ENCODE results near the gene PDCD5.

The PDCD5 gene

DNA sequence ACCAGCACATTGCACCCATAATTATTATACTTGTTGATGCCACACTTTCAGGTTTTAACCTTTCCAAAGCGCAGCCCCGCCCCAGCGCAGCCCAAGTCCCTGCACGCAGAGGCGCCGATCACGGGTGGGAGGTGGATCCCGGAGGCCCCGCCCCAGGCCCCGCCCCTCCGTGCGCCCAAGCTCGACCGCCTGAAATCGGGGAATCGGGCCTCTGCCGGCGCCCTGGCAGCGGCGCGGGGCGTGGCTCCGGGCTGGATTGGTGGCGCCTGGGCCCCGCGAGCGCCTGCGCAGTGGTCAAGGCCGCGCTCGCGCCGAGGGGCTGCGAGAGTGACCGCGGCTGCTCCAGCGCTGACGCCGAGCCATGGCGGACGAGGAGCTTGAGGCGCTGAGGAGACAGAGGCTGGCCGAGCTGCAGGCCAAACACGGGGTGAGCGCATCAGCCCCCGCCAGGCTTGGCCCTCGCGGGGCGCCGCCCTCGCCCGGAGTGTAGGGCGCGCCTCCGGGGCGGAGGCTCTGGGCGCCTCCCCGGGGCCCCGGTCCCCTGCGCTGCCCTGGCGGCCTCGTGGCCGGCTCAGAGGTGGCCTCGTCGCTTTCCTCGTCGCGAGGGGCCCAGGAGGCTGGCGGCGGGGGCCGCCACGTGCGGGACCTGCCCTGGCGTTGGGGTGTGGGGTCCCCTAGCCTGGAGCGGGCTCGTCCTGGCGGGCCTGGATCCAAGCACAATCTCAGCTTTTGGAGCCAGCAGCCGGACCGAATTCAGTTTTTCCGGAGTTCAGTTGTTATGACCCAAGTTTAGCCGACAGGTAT is at the start of gene PDCD5 (continued):
- TF ChIP-seq ZNF324 (tag by site-specific recombination; IDR thresholded peaks at IDR 0.05) (no peak), ZFHX2 (tag by site-specific recombination; conservative IDR thresholded peaks at IDR 0.05) (peak; percentile 34; the same call in 1 of the 2 replicates), ZNF19 (tag by site-specific recombination; IDR thresholded peaks at IDR 0.05; ENCODE audit: low read depth) (no peak), ZNF37A (tag by site-specific recombination; IDR thresholded peaks at IDR 0.05) (0 out of 2 replicates have a peak, but pooled peaks have one; percentile 45), ZFP37 (tag by site-specific recombination; IDR thresholded peaks at IDR 0.05) (0 out of 2 replicates have a peak, but pooled peaks have one; percentile 40), FEZF1 (tag by site-specific recombination; IDR thresholded peaks at IDR 0.05) (no peak), ZNF18 (tag by site-specific recombination; IDR thresholded peaks at IDR 0.05) (no peak), MZF1 (tag by site-specific recombination; IDR thresholded peaks at IDR 0.05; ENCODE audit: borderline replicate concordance) (peak; percentile 48; the same call in 1 of the 2 replicates), ATF2 (tag by site-specific recombination; IDR thresholded peaks at IDR 0.05; ENCODE audit: low read depth) (no peak), ZNF510 (tag by site-specific recombination; IDR thresholded peaks at IDR 0.05; ENCODE audit: insufficient replicate concordance) (no peak), OVOL3 (tag by site-specific recombination; IDR thresholded peaks at IDR 0.05) (0 out of 2 replicates have a peak, but pooled peaks have one; percentile 16), ZFP41 (tag by site-specific recombination; IDR thresholded peaks at IDR 0.05; ENCODE audit: borderline replicate concordance) (no peak), ZNF473 (tag by site-specific recombination; IDR thresholded peaks at IDR 0.05) (no peak), INSM2 (tag by site-specific recombination; IDR thresholded peaks at IDR 0.05) (no peak), ZBTB21 (tag by site-specific recombination; IDR thresholded peaks at IDR 0.05) (no peak), ZNF280D (tag by site-specific recombination; IDR thresholded peaks at IDR 0.05) (no peak; the same call in 1 of the 2 replicates), ZBTB17 (tag by site-specific recombination; IDR thresholded peaks at IDR 0.05) (peak; percentile 99), ZNF837 (tag by site-specific recombination; IDR thresholded peaks at IDR 0.05) (no peak), ZNF621 (tag by site-specific recombination; IDR thresholded peaks at IDR 0.05) (no peak), ZNF146 (tag by site-specific recombination; IDR thresholded peaks at IDR 0.05) (no peak), ZNF416 (tag by site-specific recombination; IDR thresholded peaks at IDR 0.05) (no peak), ZNF514 (tag by site-specific recombination; IDR thresholded peaks at IDR 0.05) (no peak), ZNF585B (tag by site-specific recombination; IDR thresholded peaks at IDR 0.05) (no peak), REPIN1 (tag by site-specific recombination; IDR thresholded peaks at IDR 0.05; ENCODE audit: low read depth) (no peak)
- TF ChIP-seq, protein P1, sequence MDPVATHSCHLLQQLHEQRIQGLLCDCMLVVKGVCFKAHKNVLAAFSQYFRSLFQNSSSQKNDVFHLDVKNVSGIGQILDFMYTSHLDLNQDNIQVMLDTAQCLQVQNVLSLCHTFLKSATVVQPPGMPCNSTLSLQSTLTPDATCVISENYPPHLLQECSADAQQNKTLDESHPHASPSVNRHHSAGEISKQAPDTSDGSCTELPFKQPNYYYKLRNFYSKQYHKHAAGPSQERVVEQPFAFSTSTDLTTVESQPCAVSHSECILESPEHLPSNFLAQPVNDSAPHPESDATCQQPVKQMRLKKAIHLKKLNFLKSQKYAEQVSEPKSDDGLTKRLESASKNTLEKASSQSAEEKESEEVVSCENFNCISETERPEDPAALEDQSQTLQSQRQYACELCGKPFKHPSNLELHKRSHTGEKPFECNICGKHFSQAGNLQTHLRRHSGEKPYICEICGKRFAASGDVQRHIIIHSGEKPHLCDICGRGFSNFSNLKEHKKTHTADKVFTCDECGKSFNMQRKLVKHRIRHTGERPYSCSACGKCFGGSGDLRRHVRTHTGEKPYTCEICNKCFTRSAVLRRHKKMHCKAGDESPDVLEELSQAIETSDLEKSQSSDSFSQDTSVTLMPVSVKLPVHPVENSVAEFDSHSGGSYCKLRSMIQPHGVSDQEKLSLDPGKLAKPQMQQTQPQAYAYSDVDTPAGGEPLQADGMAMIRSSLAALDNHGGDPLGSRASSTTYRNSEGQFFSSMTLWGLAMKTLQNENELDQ (tag by site-specific recombination; IDR thresholded peaks at IDR 0.05; ENCODE audit: low read depth), result no peak
- TF ChIP-seq, protein P2, sequence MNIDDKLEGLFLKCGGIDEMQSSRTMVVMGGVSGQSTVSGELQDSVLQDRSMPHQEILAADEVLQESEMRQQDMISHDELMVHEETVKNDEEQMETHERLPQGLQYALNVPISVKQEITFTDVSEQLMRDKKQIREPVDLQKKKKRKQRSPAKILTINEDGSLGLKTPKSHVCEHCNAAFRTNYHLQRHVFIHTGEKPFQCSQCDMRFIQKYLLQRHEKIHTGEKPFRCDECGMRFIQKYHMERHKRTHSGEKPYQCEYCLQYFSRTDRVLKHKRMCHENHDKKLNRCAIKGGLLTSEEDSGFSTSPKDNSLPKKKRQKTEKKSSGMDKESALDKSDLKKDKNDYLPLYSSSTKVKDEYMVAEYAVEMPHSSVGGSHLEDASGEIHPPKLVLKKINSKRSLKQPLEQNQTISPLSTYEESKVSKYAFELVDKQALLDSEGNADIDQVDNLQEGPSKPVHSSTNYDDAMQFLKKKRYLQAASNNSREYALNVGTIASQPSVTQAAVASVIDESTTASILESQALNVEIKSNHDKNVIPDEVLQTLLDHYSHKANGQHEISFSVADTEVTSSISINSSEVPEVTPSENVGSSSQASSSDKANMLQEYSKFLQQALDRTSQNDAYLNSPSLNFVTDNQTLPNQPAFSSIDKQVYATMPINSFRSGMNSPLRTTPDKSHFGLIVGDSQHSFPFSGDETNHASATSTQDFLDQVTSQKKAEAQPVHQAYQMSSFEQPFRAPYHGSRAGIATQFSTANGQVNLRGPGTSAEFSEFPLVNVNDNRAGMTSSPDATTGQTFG (tag by site-specific recombination; IDR thresholded peaks at IDR 0.05; ENCODE audit: borderline replicate concordance), result no peak
